HG03060 (cell line): ENCODE measurements around the gene ZNF724.
"Not testable (repeated sequence)": the region's sequence is repeated elsewhere in the genome, so short reads cannot be mapped to it uniquely, and the experiment has no call there.

Experiments used
- ATAC-seq: cut with Tn5 transposase; IDR thresholded peaks from one replicate; pipeline ENCODE4 v1.9.1; 2021; ENCODE audit warnings: low read depth, moderate number of reproducible peaks; ENCODE audit not compliant: unreplicated experiment

The ZNF724 gene

GRCh38 chr19:23254141-23254910 lies 4.1 kb upstream of the ZNF724 start:
- ATAC-seq, result no peak

GRCh38 chr19:23253256-23253655 lies 3.1 kb upstream of the ZNF724 start:
- ATAC-seq, result not testable (repeated sequence)

GRCh38 chr19:23241419-23241818 lies 8.8 kb downstream of the ZNF724 start:
- ATAC-seq, result no peak

GRCh38 chr19:23222998-23223652 lies 27.1 kb downstream of the ZNF724 start:
- ATAC-seq, result no peak

DNA sequence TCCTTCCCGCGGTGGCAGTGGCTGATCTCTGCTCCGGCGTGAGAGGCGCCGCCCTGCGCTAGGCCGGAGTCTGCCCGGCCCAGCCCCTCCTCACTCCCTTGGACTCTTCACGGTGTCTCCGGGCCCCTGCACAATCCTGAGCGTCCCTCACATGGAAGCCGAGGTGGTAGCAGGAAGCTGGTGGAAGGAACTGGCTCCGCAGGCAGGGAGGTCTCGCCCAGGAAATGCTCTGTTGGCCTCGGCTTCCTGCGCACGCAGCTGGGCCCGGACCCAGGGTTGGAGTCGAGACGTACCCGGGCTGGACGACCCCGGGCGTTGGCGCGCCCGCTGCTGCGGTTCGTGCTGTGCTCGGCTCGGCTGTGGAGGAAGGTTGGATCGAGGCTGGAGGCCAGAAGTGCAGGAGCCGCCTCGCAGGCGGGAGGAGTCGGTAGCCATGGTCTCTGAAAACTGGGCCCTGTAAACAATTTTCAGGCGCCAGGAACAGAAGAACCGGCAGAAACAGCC lies 46.3 kb downstream of the ZNF724 start:
- ATAC-seq, result no peak

DNA sequence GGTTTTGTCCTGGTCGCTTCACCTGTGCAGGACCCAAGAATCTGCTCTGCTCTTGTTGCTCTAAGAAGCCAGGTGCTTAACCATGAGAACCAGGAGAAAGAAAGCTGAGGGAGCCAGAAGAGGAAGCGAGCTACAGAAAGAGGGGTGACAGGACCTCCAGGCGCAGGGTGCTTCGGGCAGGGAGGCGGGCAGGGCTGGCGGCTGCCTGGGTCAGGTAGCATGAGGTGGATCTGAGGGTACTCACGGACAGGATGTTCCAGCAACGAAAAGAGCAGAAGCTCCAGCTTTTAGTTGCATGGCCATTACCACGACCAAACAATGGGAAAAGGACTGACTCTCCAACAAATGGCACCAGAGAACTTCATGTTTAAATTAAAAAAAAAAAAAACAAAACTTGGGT lies 59.9 kb downstream of the ZNF724 start:
- ATAC-seq, result no peak

- ATAC-seq, result no peak
These were observed 66.9 kb downstream of the ZNF724 start for GRCh38 chr19:23183251-23183650.
